Heart left ventricle (tissue), 13 donors: Measurements from ENCODE around the gene HS1BP3.

Experiments
- POLR2A ChIP-seq, 2 donors: fragments of 450-650 bp; IDR thresholded peaks; one replicate each; pipeline ENCODE4 v1.6.1; 2017; ENCODE audit warnings: antibody characterized with exemption in 2 of 2, mild to moderate bottlenecking in 2 of 2, moderate library complexity in 2 of 2
- TF ChIP-seq, protein P1 (sequence below), 12 donors: fragments of 200-600 bp; sonication (generic) in 4 of 12; IDR thresholded peaks; one replicate each; pipeline versions ENCODE4 v1.5.0 to v1.8.0; 2018 to 2022; ENCODE audit warnings: antibody characterized with exemption in 12 of 12, mild to moderate bottlenecking in 5 of 12
- donor health status: ischemic (EF 13 %, LVEDD 7.1; RV severe dilation, severe dysfunction).
- donor health status: DM: no; HTN: yes; CAD: no.
- donor health status: DM: no; HTN: no; CAD: no.
- donor health status: ischemic (EF 25% LVEDD 6.9; RV normal size, moderate dysfunction).
- donor health status: ischemic (EF 25% LVEDD 5.7; RV mildly dilated, moderate dysfunction).
- donor health status: ischemic (EF 35%, LVEDD 5.7; RV mildly dilated, moderate dysfunction).
- donor health status: nonischemic (EF 11% LVEDD 7.7; RV severe dilation, severe dysfunction).
- donor health status: DM: yes; HTN: yes; CAD: no.
- donor health status: PGD.
- donor health status: ischemic (EF 29% LVEDD 5.4; RV normal size, mild dysfunction).
- donor health status: nonischemic (EF 23%, LVEDD 6.1; RV moderate dilation, normal function).

DNA sequence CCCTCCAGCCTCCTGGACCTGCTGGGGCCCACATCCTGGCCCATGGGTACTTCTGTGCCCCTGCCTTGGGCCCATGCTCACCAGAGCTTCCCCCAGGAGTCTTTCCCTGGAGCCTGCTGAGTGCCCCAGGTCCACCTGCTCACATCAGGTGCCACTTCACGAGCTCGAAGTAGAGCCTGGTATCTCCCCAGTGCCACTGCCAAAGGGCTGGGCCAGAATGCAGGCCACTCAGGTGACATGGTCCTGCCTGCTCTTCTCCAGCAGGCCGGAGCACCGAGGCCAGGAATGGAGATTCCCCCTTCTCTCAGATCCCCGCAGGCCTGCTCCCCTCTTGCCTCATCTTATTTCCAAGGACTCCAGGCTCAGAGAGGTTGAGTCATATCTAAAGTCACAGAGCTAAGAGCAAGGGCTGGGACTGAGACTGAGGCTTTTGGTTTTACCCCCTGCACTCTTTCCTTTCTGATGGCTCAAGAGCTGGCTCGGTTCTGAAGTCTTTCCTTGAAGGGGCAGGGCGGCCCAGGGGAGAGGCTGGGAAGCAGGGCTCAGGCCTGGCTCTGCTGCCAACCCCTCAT, 79.2 kb downstream of the HS1BP3 start:
- no peak for TF ChIP-seq POLR2A (IDR thresholded peaks at IDR 0.05)
- TF ChIP-seq, protein P1, sequence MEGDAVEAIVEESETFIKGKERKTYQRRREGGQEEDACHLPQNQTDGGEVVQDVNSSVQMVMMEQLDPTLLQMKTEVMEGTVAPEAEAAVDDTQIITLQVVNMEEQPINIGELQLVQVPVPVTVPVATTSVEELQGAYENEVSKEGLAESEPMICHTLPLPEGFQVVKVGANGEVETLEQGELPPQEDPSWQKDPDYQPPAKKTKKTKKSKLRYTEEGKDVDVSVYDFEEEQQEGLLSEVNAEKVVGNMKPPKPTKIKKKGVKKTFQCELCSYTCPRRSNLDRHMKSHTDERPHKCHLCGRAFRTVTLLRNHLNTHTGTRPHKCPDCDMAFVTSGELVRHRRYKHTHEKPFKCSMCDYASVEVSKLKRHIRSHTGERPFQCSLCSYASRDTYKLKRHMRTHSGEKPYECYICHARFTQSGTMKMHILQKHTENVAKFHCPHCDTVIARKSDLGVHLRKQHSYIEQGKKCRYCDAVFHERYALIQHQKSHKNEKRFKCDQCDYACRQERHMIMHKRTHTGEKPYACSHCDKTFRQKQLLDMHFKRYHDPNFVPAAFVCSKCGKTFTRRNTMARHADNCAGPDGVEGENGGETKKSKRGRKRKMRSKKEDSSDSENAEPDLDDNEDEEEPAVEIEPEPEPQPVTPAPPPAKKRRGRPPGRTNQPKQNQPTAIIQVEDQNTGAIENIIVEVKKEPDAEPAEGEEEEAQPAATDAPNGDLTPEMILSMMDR (IDR thresholded peaks at IDR 0.05): no peak
